Fibroblast of the aortic adventitia (primary cell): ENCODE measurements around the gene PLD3. TPM values are rescaled to one million over a fixed set of nuclear protein-coding genes. Genes with fewer than 3 reads are reported as not detected.

Experiments used
- DNase-seq: peaks from one replicate; pipeline ENCODE4 v3.0.0-alpha.2; 2010; ENCODE audit warnings: low read depth
- H3K4me3 ChIP-seq: 2 replicates; pipeline ENCODE4 v1.5.1; 2011; ENCODE audit warnings: low read depth, mild to moderate bottlenecking, control low read depth, low read length, moderate library complexity
- CTCF ChIP-seq: IDR thresholded peaks from 2 replicates; pipeline ENCODE4 v1.5.1; 2011; ENCODE audit warnings: mild to moderate bottlenecking, low read length, control low read depth, inconsistent platforms; ENCODE audit not compliant: insufficient read depth
- total RNA-seq: library from RNA; depleted of rRNA; stranded (reverse); fragments of >200 nt; gene quantifications from 2 replicates; pipeline ENCODE4 v1.2.3, GENCODE V29; 2012; ENCODE audit warnings: low replicate concordance

PLD3 gene
- total RNA-seq, 1 donor: 252 TPM

GRCh38 chr19:40337107-40337506 lies 11.4 kb upstream of the PLD3 start:
- no peak for DNase-seq
- no peak overlapping the region for H3K4me3 ChIP-seq
- TF ChIP-seq CTCF: no peak

- no peak for DNase-seq
- H3K4me3 ChIP-seq: no peak overlapping the region
- no peak for TF ChIP-seq CTCF
These were observed 10.9 kb upstream of the PLD3 start for GRCh38 chr19:40337594-40337993.

GRCh38 chr19:40339018-40339728 lies 9.3 kb upstream of the PLD3 start:
- no peak for DNase-seq
- H3K4me3 ChIP-seq: no peak overlapping the region
- TF ChIP-seq CTCF: no peak

- peak; percentile 20 for DNase-seq
- no peak for TF ChIP-seq CTCF
- no peak overlapping the region for H3K4me3 ChIP-seq
These were observed 6.7 kb upstream of the PLD3 start for GRCh38 chr19:40341601-40342482.

- no peak overlapping the region for H3K4me3 ChIP-seq
- no peak for TF ChIP-seq CTCF
- no peak for DNase-seq
These were observed 5.7 kb upstream of the PLD3 start for GRCh38 chr19:40342644-40343311.

- DNase-seq: no peak
- no peak for TF ChIP-seq CTCF
- H3K4me3 ChIP-seq: no peak overlapping the region
These were observed 4.1 kb upstream of the PLD3 start for GRCh38 chr19:40344422-40344821.
